B cell (primary cell): ENCODE results near the gene RGS6.

Experiments used
- EZH2 ChIP-seq: IDR thresholded peaks from 2 replicates; pipeline ENCODE4 v1.6.1; 2012; ENCODE audit warnings: borderline replicate concordance, low read depth, mild to moderate bottlenecking, moderate library complexity, low read length; ENCODE audit not compliant: insufficient read depth, poor library complexity, severe bottlenecking
- TF ChIP-seq, protein P1 (sequence below): fragments of 200-600 bp; IDR thresholded peaks from one replicate; pipeline ENCODE4 v1.8.0; 2022; ENCODE audit warnings: antibody characterized with exemption, mild to moderate bottlenecking

DNA sequence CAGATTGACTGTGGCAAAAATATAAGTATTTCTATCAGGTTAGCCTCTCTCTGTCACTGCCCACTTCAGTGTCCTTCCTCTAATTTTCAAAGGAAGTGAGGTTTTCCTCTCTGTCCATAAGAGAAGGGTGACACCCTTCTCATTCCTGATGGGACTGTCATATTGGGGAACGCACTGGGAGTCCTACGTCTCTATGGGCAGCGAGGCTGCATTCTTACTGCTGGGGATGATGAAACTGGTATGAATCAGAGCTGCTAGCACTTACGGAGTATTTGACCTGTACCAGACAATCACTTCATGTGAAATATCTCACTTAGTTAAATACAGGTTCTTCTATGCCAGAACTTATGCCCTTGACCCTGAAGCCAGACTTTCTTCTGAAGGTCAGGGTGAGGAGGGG, 525.4 kb downstream of the RGS6 start:
- TF ChIP-seq EZH2 = no peak
- TF ChIP-seq, protein P1, sequence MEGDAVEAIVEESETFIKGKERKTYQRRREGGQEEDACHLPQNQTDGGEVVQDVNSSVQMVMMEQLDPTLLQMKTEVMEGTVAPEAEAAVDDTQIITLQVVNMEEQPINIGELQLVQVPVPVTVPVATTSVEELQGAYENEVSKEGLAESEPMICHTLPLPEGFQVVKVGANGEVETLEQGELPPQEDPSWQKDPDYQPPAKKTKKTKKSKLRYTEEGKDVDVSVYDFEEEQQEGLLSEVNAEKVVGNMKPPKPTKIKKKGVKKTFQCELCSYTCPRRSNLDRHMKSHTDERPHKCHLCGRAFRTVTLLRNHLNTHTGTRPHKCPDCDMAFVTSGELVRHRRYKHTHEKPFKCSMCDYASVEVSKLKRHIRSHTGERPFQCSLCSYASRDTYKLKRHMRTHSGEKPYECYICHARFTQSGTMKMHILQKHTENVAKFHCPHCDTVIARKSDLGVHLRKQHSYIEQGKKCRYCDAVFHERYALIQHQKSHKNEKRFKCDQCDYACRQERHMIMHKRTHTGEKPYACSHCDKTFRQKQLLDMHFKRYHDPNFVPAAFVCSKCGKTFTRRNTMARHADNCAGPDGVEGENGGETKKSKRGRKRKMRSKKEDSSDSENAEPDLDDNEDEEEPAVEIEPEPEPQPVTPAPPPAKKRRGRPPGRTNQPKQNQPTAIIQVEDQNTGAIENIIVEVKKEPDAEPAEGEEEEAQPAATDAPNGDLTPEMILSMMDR = no peak
